NCI-H82 treated with DMSO at 0.1 percent for 48 hours (cell line): Measurements from ENCODE around the gene MKRN2.
"Not testable (repeated sequence)": the region's sequence is repeated elsewhere in the genome, so short reads cannot be mapped to it uniquely, and the experiment has no call there.

Experiments used
- DNase-seq: peaks from one replicate; lab custom pipeline; 2025; ENCODE audit not compliant: unreplicated experiment; lab: John Stamatoyannopoulos, UW

The MKRN2 gene

DNA sequence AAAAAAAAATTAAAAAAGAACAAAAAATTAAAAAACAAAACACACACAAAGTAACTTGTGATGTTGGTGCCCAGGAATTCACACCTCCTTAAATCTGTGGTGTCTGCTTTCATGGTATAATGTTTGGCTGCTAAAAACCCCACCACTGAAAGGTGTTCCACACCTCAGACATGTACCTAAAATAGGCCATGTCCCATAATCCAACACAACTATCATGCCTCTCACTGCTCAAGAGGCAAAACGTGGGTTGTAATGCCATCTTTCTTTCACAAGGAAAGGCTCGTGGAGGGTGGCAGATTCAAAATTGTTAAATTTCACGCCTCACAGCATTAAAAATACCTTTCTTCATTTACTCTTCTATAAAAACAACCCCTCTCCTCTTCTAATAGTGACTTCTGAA lies 29.5 kb downstream of the MKRN2 start:
- DNase-seq = no peak

DNA sequence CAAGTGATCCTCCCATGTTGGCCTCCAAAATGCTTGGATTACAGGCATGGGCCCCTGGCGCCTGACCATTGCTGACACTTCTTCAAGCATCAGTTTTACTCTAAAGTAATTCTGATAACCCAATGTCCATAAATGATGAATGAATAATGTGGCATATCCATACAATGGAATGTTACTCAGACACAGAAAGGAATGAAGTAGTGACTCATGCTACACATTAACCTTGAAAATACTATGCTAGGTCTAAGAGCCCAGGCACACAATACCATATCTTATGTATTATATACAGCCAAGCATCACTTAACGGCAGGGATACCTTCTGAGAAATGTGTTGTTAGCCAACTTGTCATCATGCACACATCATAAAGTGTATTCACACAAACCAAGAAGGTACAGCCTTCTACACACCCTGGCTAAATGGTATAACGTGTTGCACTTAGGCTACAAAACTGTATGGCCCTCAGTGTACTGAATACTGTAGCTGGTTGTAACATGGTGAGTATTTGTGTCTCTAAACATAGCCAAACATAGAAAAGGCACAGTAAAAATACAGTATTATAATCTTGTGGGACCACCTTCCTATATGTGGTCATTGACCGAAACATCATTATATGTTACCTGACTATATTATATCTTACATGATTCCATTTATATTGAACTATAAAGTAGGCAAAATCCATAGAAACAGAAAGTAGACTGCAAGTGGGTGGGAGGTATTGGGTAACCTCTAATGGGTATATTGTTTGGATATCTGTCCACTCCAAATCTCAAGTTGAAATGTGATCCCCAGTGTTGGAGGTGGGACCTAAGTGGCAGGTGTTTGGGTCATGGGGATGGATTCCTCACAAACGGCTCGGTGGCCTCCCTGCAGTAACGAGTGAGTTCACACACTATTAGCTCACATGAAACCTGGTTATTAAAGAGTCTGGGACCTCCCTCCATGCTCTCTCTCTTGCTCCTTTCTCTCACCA lies 31.4 kb downstream of the MKRN2 start:
- no peak for DNase-seq

- no peak for DNase-seq
Observed at GRCh38 chr3:12590096-12590495, 33.2 kb downstream of the MKRN2 start.

- no peak for DNase-seq
Observed at GRCh38 chr3:12591456-12591855, 34.6 kb downstream of the MKRN2 start.

- no peak for DNase-seq
Observed at GRCh38 chr3:12591997-12592715, 35.3 kb downstream of the MKRN2 start.

DNA sequence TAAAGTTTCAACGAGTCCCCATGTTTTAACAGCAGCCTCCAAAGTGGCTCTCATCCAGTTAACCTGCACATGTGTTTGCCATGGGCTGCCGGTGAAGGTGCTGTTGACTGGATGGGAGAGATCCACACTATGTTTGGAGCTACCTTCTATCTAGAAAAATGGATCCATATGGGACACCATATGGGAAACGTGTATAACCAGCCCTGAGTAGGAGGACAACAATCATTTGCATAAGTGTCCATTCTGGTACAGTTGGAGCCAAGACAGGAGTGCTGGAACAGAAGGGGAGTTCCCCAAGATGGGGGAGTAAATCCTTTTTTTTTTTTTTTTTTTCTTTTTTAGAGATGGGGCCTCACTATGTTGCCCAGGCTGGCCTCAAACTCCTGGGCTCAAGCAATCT lies 36.6 kb downstream of the MKRN2 start:
- DNase-seq = no peak

DNA sequence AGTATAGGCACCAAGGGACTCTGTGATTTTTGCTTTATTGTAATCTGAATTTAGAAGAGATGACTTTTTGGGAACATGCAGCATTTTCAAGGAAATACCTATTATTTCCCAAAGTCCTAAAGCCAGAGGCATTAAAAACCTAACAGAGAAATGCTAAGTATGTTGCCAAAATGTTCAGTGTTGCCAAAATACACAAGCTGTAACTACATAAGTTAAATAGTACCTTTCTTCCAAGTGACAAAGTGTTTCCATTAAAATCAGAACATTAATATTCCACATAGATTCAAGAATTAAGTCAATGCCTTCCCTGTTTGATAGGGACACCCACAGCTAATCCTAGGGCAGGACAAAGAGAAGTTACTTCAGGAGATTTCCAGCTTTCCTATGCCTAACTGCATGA lies 42.0 kb downstream of the MKRN2 start:
- DNase-seq = no peak

- DNase-seq = no peak
Observed at GRCh38 chr3:12601072-12601471, 44.2 kb downstream of the MKRN2 start.

- DNase-seq = no peak
Observed at GRCh38 chr3:12603969-12604368, 47.1 kb downstream of the MKRN2 start.

- DNase-seq = no peak
Observed at GRCh38 chr3:12608376-12608775, 51.5 kb downstream of the MKRN2 start.

- no peak for DNase-seq
Observed at GRCh38 chr3:12611117-12611516, 54.2 kb downstream of the MKRN2 start.

- no peak for DNase-seq
Observed at GRCh38 chr3:12612514-12613226, 55.8 kb downstream of the MKRN2 start.

DNA sequence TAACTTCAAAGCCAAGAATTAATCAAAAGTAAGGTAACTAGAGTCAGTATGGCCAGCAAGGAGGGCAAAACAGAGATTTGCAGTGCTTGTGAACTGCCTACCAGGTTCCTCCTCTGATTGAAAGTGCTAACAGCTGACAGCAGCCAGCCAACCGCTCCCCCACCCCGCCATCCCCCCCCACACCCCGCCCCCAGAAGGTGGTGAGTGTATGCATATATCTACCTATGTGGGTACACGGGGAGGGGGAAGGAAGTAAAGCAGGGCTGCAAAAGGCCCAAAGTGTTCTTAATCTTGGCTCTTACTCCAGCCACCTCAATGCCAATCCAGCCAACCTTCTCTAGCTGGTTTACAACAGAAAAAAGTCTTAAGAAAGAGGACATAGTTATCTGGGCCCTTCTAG lies 56.4 kb downstream of the MKRN2 start:
- no peak for DNase-seq

- no peak for DNase-seq
Observed at GRCh38 chr3:12615266-12615665, 58.4 kb downstream of the MKRN2 start.

DNA sequence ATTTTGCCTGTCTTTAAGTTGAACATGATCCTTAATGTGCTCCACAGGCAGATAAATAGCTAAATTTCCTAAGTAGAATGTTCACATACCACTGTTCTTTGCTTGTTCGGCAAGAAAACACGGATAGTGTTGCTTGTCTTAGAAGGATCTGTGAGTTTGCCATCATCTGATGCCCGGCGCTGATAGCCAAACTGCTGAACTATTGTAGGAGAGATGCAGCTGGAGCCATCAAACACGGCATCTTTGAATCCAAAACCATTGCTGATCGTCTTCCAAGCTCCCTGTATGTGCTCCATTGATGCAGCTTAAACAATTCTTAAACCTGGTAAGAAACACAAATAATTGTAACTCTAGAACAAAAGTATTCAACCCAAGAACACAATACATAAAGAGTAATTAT lies 61.5 kb downstream of the MKRN2 start:
- DNase-seq = no peak

DNA sequence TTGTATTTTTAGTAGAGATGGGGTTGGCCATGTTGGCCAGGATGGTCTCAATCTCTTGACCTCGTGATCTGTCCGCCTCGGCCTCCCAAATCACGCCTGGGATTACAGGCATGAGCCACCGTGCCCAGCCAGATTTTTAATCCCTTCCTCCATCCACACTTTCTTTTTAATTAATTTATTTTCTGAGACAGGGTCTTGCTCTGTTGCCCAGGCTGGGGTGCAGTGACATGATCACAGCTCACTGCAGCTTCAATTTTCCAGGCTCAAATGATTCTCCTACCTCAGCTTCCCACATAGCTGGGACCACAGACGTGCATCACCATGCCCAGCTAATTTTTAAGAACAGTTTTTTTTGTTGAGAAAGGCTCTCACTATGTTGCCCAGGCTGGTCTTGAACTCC lies 63.4 kb downstream of the MKRN2 start:
- DNase-seq = no peak

- no peak for DNase-seq
Observed at GRCh38 chr3:12620729-12621128, 63.8 kb downstream of the MKRN2 start.

DNA sequence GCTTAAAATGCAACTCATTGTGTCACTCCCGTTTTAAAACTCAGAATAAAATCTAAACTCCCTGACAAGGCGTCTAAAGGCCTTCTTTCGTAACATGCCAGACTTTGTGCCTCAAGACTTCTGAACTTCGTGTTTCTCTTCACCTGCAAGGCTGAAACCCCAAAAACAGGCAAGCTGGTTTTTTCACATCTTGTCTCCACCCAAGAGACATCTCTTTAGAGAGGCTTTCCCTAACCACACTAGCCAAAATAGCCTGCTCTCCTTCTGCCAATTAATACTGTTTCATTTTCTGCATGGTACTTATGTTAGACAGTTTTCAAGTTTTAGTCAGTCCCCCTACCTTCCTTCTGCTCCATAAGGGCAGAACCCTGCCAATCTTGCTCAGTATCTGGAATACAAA lies 65.4 kb downstream of the MKRN2 start:
- no peak for DNase-seq

- DNase-seq = no peak
Observed at GRCh38 chr3:12624056-12624455, 67.2 kb downstream of the MKRN2 start.

- DNase-seq = not testable (repeated sequence)
Observed at GRCh38 chr3:12624964-12625363, 68.1 kb downstream of the MKRN2 start.

- no peak for DNase-seq
Observed at GRCh38 chr3:12627370-12627769, 70.5 kb downstream of the MKRN2 start.

DNA sequence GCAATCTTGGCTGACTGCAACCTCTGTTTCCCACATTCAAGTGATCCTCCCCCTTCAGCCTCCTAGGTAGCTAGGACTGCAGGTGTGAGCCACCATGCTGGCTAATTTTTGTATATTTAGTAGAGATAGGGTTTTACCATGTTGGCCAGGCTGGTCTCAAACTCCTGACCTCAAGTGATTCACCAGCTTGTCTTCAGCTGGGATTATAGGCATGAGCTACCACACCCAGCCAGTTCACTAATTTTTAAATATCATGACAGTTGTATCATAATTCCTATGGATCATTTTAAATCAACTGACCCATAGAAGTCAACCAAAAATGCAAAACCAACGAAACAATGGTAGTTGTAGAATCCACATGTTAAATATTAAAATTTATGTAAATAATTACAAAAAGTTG lies 71.9 kb downstream of the MKRN2 start:
- DNase-seq = no peak
